ENCODE data around the gene HCLS1.

DNA sequence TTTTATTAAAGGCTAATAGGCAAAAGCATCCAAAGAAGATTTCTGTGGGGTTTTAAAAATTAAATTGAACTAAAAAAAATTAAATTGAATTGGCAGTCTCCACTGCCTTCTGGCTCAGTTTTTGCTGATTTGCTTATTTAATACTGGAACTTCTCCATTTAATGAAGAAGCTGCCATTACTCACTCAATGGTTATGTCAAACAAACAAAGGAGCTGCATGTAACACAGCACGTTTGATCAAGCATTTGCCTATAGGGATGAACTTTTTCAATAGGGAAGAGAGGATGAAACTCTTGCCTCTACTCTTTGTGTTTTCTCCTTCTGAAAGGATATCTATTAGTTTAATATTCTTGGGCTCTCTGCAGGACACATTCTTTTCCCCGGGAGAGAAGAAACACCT lies 4.8 kb upstream of the HCLS1 start:
- TF ChIP-seq POLR2A (IDR thresholded peaks at IDR 0.05; ENCODE audit: low read depth, low read length) (no peak), SPI1 (IDR thresholded peaks at IDR 0.05; ENCODE audit: low read depth, low read length) (no peak)

Data from GM12891 (cell line).